HepG2 (cell line): ENCODE measurements around the gene ALOX12. TPM values are rescaled to one million over a fixed set of nuclear protein-coding genes. Genes with fewer than 3 reads are reported as not detected.

Experiments
- ATAC-seq: fragments of 200-7000 bp; cut with Tn5 transposase; 3 replicates; pipeline ENCODE4 v1.9.1; 2020; ENCODE audit warnings: mild to moderate bottlenecking, moderate library complexity
- BruUV-seq: library from RNA; stranded (reverse); fragments of 400-500 nt; replicated peaks from 2 replicates; lab custom pipeline; 2021; lab: Mats Ljungman, UMichigan
- CTCF ChIA-PET: fragments of 300-600 bp; formaldehyde crosslinking; extraction: SDS; loops from one replicate; lab custom pipeline; 2021; ENCODE audit warnings: low total read pairs, inconsistent platforms, low intra/inter-chr PET ratio; lab: Yijun Ruan, JAX
- POLR2A ChIA-PET: fragments of 350-600 bp; sonication (Branson Sonifier 250); formaldehyde crosslinking; loops from one replicate; lab custom pipeline; 2020; ENCODE audit warnings: antibody characterized with exemption, inconsistent platforms; lab: Yijun Ruan, JAX
- DNase-seq: peaks from one replicate; pipeline ENCODE4 v3.0.0-alpha.2; 2015; ENCODE audit warnings: low spot score
- FAIRE-seq: peaks from 3 replicates; lab custom pipeline; 2011; peaks lifted over from hg19 to GRCh38; lab: Jason Lieb, UNC
- H2AFZ ChIP-seq: one replicate; pipeline ENCODE4 v1.6.1; 2011; ENCODE audit warnings: low read length, inconsistent platforms
- H3K27ac ChIP-seq: fragments of 300-600 bp; 3 replicates; pipeline ENCODE4 v1.8.0; 2011; ENCODE audit warnings: mixed run types, mild to moderate bottlenecking, mixed read lengths, low read length, inconsistent platforms; ENCODE audit not compliant: insufficient read depth; ENCODE audit errors: extremely low read length
- H3K27me3 ChIP-seq, 2 experiments: fragments of 200-600 bp in 1 of 2; 2 replicates in 1 of 2; 3 replicates in 1 of 2; pipeline versions ENCODE4 v1.6.0 to v1.8.0; 2011; ENCODE audit warnings: low read length in 2 of 2, mild to moderate bottlenecking in 2 of 2, moderate library complexity in 2 of 2, inconsistent platforms in 1 of 2; ENCODE audit not compliant: insufficient read depth in 2 of 2, control insufficient read depth in 1 of 2
- H3K36me3 ChIP-seq, 2 experiments: fragments of 200-600 bp in 1 of 2; replicated peaks in 1 of 2; 2 replicates in 1 of 2; 3 replicates in 1 of 2; pipeline versions ENCODE4 v1.5.1 to v1.8.0; 2011; ENCODE audit warnings: low read length in 2 of 2, inconsistent platforms in 1 of 2; ENCODE audit not compliant: insufficient read depth in 2 of 2, control insufficient read depth in 1 of 2
- H3K4me1 ChIP-seq: 2 replicates; pipeline ENCODE4 v1.5.1; 2012; ENCODE audit warnings: low read length, inconsistent platforms; ENCODE audit not compliant: insufficient read depth
- H3K4me2 ChIP-seq: 2 replicates; pipeline ENCODE4 v1.6.0; 2011; ENCODE audit warnings: low read depth, low read length, inconsistent platforms
- H3K4me3 ChIP-seq, 3 experiments: fragments of 200-600 bp in 1 of 3; sonication (generic), shearing (Covaris generic) in 1 of 3; replicated peaks in 1 of 3; 2 replicates each; pipeline ENCODE4 v1.5.1; 2011 to 2016; ENCODE audit warnings: low read length in 3 of 3, inconsistent platforms in 2 of 3, low read depth in 2 of 3, mild to moderate bottlenecking in 2 of 3, control low read depth in 1 of 3, mixed read lengths in 1 of 3; ENCODE audit not compliant: insufficient read depth in 1 of 3
- H3K79me2 ChIP-seq: one replicate; pipeline ENCODE4 v1.6.1; 2011; ENCODE audit warnings: low read length, inconsistent platforms; ENCODE audit not compliant: insufficient read depth
- H3K9ac ChIP-seq: 2 replicates; pipeline ENCODE4 v1.6.0; 2011; ENCODE audit warnings: mild to moderate bottlenecking, low read depth, low read length, inconsistent platforms; ENCODE audit not compliant: insufficient read depth
- H3K9me3 ChIP-seq: 2 replicates; pipeline ENCODE4 v1.5.1; 2012; ENCODE audit warnings: mild to moderate bottlenecking, low read length
- H4K20me1 ChIP-seq: 2 replicates; pipeline ENCODE4 v1.6.0; 2011; ENCODE audit warnings: inconsistent platforms, mild to moderate bottlenecking, low read length, moderate library complexity; ENCODE audit not compliant: insufficient read depth
- CC2D1A ChIP-seq: sonication (generic); formaldehyde crosslinking; IDR thresholded peaks from 2 replicates; pipeline ENCODE4 v1.8.1; 2023; ENCODE audit warnings: mild to moderate bottlenecking, missing genetic modification reagents
- CREM ChIP-seq, 2 experiments: sonication (generic) in 1 of 2; formaldehyde crosslinking in 1 of 2; IDR thresholded peaks; 2 replicates each; pipeline versions ENCODE4 v1.4.0 to v1.6.1; 2016 to 2020; ENCODE audit warnings: antibody characterized with exemption in 1 of 2, mild to moderate bottlenecking in 1 of 2, missing genetic modification reagents in 1 of 2
- DPF2 ChIP-seq: sonication (generic); formaldehyde crosslinking; IDR thresholded peaks from 2 replicates; pipeline ENCODE4 v1.4.0; 2020; ENCODE audit warnings: mild to moderate bottlenecking, low read depth, missing genetic modification reagents, borderline replicate concordance
- FIP1L1 ChIP-seq: fragments of 200-400 bp; formaldehyde crosslinking; IDR thresholded peaks from 2 replicates; pipeline ENCODE4 v1.6.1; 2018; ENCODE audit warnings: low read depth, mild to moderate bottlenecking, low read length, moderate library complexity, borderline replicate concordance; ENCODE audit not compliant: insufficient read depth
- GLMP ChIP-seq: sonication (generic); formaldehyde crosslinking; IDR thresholded peaks from 2 replicates; pipeline ENCODE4 v1.9.0; 2021; ENCODE audit warnings: missing genetic modification reagents, mild to moderate bottlenecking, borderline replicate concordance
- PITX1 ChIP-seq: sonication (generic); formaldehyde crosslinking; IDR thresholded peaks from 2 replicates; pipeline ENCODE4 v1.5.1; 2020; ENCODE audit warnings: mild to moderate bottlenecking, missing genetic modification reagents
- RFX5 ChIP-seq: IDR thresholded peaks from 2 replicates; pipeline ENCODE4 v1.6.1; 2011; ENCODE audit warnings: low read depth, low read length, improper control_type of control experiment
- ZNF281 ChIP-seq: sonication (generic); formaldehyde crosslinking; IDR thresholded peaks from 2 replicates; pipeline ENCODE4 v1.4.0; 2020; ENCODE audit warnings: missing genetic modification reagents, borderline replicate concordance
- ZSCAN25 ChIP-seq: sonication (generic); formaldehyde crosslinking; IDR thresholded peaks from 2 replicates; pipeline ENCODE4 v1.8.0; 2022; ENCODE audit warnings: mild to moderate bottlenecking, missing genetic modification reagents
- WGBS: methylation state at CpG from one replicate; pipeline ENCODE4 v1.1.6; 2017; ENCODE audit warnings: low lambda C conversion rate; 5-methylcytosine and 5-hydroxymethylcytosine counted together
- in situ Hi-C: cut with HindIII; loops from 2 replicates; pipeline ENCODE4 v1.10.0; 2017; ENCODE audit warnings: low pct_unique_long_range_greater_than_20kb; ENCODE audit not compliant: extremely low pct_ligation_motif_present
- intact Hi-C: fragments of 100-400 bp; cut with micrococcal nuclease; formaldehyde crosslinking; loops from one replicate; pipeline ENCODE4 v1.10.0; 2022; ENCODE audit not compliant: unreplicated experiment
- polyA plus RNA-seq, 8 experiments: library from polyadenylated mRNA; depleted of rRNA in 3 of 8; stranded (reverse) in 7 of 8; unstranded in 1 of 8; fragments of >200 nt; fragmentation: Illumina TruSeq in 4 of 8; extraction: Trizol in 4 of 8; gene quantifications; 2 replicates each; pipeline versions ENCODE4 v1.2.1 to v1.2.3, GENCODE V29; 2011 to 2016; ENCODE audit warnings: low read depth in 4 of 8, missing spikeins in 1 of 8, mixed read lengths in 1 of 8; ENCODE audit not compliant: insufficient read depth in 1 of 8
- total RNA-seq, 5 experiments: library from RNA; depleted of rRNA; stranded (reverse); fragments of >200 nt; fragmentation: Illumina TruSeq; extraction: Trizol; gene quantifications; 2 replicates each; pipeline ENCODE4 v1.2.3, GENCODE V29; 2016; ENCODE audit warnings: low read depth in 1 of 5

Gene ALOX12
- total and polyA plus RNA-seq, 2 of the 13 experiments (the other 11 are each of a cell fraction or from before 2014, with no cell fraction given): not detected

- POLR2A ChIA-PET: no interaction called here
- no peak for ATAC-seq
Observed at GRCh38 chr17:6985266-6985665, 10.6 kb upstream of the ALOX12 start.

GRCh38 chr17:6986676-6987075 is 9.2 kb upstream of the ALOX12 start:
- Histone ChIP-seq H3K9me3 (no peaks in the 10 kb centered on the region), H3K4me1 (no peaks in the 10 kb centered on the region), H3K9ac (no peak overlapping the region), H3K27ac (no peak overlapping the region), H3K79me2 (no peaks in the 10 kb centered on the region), H3K4me2 (no peak overlapping the region), H4K20me1 (no peaks in the 10 kb centered on the region), H3K27me3 (no peaks in the 10 kb centered on the region; a peak in 1 of 5 replicates), H2AFZ (no peak overlapping the region), H3K4me3 (no peak overlapping the region), H3K36me3 (no peaks in the 10 kb centered on the region)
- no peak for FAIRE-seq
- no TSS peak for BruUV-seq
- 76% methylated on average over 3 of the region's 3 CpGs for WGBS
- ATAC-seq: no peak
- POLR2A ChIA-PET: no interaction called here
- no peak for DNase-seq
- intact Hi-C loops: no loop called here
- CTCF ChIA-PET: no interaction called here
- in situ Hi-C loops: no loop called here
- no peak for TF ChIP-seq PITX1 (CRISPR knock-in tag)
- no peak for TF ChIP-seq DPF2 (CRISPR knock-in tag)
- TF ChIP-seq CREM (IDR thresholded peaks at IDR 0.05): no peak
- no peak for TF ChIP-seq CREM (CRISPR knock-in tag; IDR thresholded peaks at IDR 0.05)
- TF ChIP-seq CC2D1A (CRISPR knock-in tag): no peak
- no peak for TF ChIP-seq RFX5
- no peak for TF ChIP-seq GLMP
- TF ChIP-seq ZSCAN25 (CRISPR knock-in tag): no peak

More at GRCh38 chr17:6985266-6985665, 10.6 kb upstream of the ALOX12 start:
- H3K27me3 ChIP-seq: no peaks in the 10 kb centered on the region; a peak in 1 of 5 replicates
- H3K9ac ChIP-seq: no peak overlapping the region
- TF ChIP-seq FIP1L1 (no peak), ZNF281 (CRISPR knock-in tag) (no peak)
- no peak overlapping the region for H2AFZ ChIP-seq
- in situ Hi-C loops (no loop called here), intact Hi-C loops (no loop called here)
- no peaks in the 10 kb centered on the region for H3K9me3 ChIP-seq
- DNase-seq (no peak), FAIRE-seq (no peak)
- CTCF ChIA-PET: no interaction called here
- H3K79me2 ChIP-seq: no peaks in the 10 kb centered on the region
- no peak overlapping the region for H3K4me3 ChIP-seq
- H3K27ac ChIP-seq: no peak overlapping the region
- BruUV-seq: no TSS peak
- H4K20me1 ChIP-seq: no peaks in the 10 kb centered on the region
- H3K4me2 ChIP-seq: no peak overlapping the region
- WGBS: 76% methylated on average over 4 of the region's 4 CpGs
- H3K4me1 ChIP-seq: no peaks in the 10 kb centered on the region
- no peaks in the 10 kb centered on the region for H3K36me3 ChIP-seq
